Activated CD8-positive, alpha-beta T cell treated with anti-CD3 and anti-CD28 coated beads for 36 hours (primary cell): ENCODE measurements around the gene MYH10. TPM values are rescaled to one million over a fixed set of nuclear protein-coding genes. Genes with fewer than 3 reads are reported as not detected.
"Not testable (repeated sequence)": the region's sequence is repeated elsewhere in the genome, so short reads cannot be mapped to it uniquely, and the experiment has no call there.

Experiments used
- ATAC-seq: fragments of 200-7000 bp; cut with Tn5 transposase; one replicate; pipeline ENCODE4 v1.10.0; 2021; ENCODE audit warnings: mild to moderate bottlenecking, moderate library complexity
- CTCF ChIA-PET: fragments of 350-600 bp; sonication (Branson Sonifier 250); formaldehyde crosslinking; loops from one replicate; lab custom pipeline; 2021; ENCODE audit warnings: antibody characterized with exemption; lab: Charles Lee
- POLR2A ChIA-PET: fragments of 350-600 bp; sonication (Branson Sonifier 250); formaldehyde crosslinking; loops from one replicate; lab custom pipeline; 2021; ENCODE audit warnings: antibody characterized with exemption; lab: Charles Lee
- DNase-seq: peaks from one replicate; pipeline ENCODE4 v3.0.0-alpha.2; 2020
- H3K27ac Mint-ChIP-seq: one replicate; pipeline ENCODE4 v1.8.0; 2021; ENCODE audit warnings: mild to moderate bottlenecking, mixed read lengths
- H3K27me3 Mint-ChIP-seq: one replicate; pipeline ENCODE4 v1.8.0; 2021; ENCODE audit warnings: mixed read lengths
- H3K36me3 Mint-ChIP-seq: one replicate; pipeline ENCODE4 v1.8.0; 2021; ENCODE audit warnings: low read depth, mixed read lengths
- H3K4me1 Mint-ChIP-seq: one replicate; pipeline ENCODE4 v1.8.0; 2021; ENCODE audit warnings: low read depth, mixed read lengths
- H3K4me3 Mint-ChIP-seq: one replicate; pipeline ENCODE4 v1.8.0; 2021; ENCODE audit warnings: mild to moderate bottlenecking, moderate library complexity, mixed read lengths
- H3K9me3 Mint-ChIP-seq: one replicate; pipeline ENCODE4 v1.8.0; 2021; ENCODE audit warnings: mixed read lengths
- intact Hi-C: fragments of 100-400 bp; cut with micrococcal nuclease; formaldehyde crosslinking; loops from one replicate; pipeline ENCODE4 v1.10.0; 2022
- total RNA-seq, 2 experiments: library from RNA; stranded (reverse); gene quantifications; one replicate each; pipeline ENCODE4 v1.2.3, GENCODE V29; 2021
- TF ChIP-seq, protein P1 (sequence below): fragments of 200-600 bp; IDR thresholded peaks from one replicate; pipeline ENCODE4 v1.8.0; 2022; ENCODE audit warnings: antibody characterized with exemption, mild to moderate bottlenecking

The MYH10 gene
- total RNA-seq, 2 experiments from 2014 or later, result 19.9 to 23.7 TPM

DNA sequence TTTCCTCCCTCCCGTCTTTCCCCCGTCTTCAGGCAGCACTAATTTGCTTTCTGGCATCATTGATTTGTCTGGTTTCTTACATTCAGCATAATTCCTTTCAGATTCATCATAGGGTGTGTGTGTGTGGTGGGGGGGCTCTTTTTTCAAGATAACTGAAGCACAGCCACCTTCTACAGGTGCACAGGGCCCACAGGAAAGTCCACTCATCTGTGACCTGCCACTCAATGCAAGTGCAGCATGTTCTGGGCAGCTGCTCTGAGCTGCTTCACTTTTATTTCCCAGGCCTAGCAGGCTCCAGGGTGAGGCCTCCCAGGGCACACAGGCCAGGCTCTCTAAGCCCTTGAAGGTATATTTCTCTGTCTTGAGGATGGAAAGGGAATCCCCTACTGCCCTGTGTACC, 35.2 kb upstream of the MYH10 start:
- no peak for ATAC-seq
- Mint-ChIP-seq H3K27ac (no peak overlapping the region), H3K27me3 (peaks cover 9% of the 10 kb centered on the region), H3K36me3 (no peaks in the 10 kb centered on the region), H3K4me1 (no peaks in the 10 kb centered on the region), H3K9me3 (no peaks in the 10 kb centered on the region), H3K4me3 (no peak overlapping the region)
- no peak for DNase-seq
- TF ChIP-seq, protein P1, sequence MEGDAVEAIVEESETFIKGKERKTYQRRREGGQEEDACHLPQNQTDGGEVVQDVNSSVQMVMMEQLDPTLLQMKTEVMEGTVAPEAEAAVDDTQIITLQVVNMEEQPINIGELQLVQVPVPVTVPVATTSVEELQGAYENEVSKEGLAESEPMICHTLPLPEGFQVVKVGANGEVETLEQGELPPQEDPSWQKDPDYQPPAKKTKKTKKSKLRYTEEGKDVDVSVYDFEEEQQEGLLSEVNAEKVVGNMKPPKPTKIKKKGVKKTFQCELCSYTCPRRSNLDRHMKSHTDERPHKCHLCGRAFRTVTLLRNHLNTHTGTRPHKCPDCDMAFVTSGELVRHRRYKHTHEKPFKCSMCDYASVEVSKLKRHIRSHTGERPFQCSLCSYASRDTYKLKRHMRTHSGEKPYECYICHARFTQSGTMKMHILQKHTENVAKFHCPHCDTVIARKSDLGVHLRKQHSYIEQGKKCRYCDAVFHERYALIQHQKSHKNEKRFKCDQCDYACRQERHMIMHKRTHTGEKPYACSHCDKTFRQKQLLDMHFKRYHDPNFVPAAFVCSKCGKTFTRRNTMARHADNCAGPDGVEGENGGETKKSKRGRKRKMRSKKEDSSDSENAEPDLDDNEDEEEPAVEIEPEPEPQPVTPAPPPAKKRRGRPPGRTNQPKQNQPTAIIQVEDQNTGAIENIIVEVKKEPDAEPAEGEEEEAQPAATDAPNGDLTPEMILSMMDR, result no peak
- ChIA-PET POLR2A (interaction anchor here (0.6 kb wide), 1 partner anchor 10 kb away, joined by 3 read pairs; no protein-coding TSS in a partner anchor), CTCF (interaction anchor here (2.4 kb wide), 1 partner anchor 255 kb away, joined by 5 read pairs; no protein-coding TSS in a partner anchor)
- intact Hi-C loops, result no loop called here

DNA sequence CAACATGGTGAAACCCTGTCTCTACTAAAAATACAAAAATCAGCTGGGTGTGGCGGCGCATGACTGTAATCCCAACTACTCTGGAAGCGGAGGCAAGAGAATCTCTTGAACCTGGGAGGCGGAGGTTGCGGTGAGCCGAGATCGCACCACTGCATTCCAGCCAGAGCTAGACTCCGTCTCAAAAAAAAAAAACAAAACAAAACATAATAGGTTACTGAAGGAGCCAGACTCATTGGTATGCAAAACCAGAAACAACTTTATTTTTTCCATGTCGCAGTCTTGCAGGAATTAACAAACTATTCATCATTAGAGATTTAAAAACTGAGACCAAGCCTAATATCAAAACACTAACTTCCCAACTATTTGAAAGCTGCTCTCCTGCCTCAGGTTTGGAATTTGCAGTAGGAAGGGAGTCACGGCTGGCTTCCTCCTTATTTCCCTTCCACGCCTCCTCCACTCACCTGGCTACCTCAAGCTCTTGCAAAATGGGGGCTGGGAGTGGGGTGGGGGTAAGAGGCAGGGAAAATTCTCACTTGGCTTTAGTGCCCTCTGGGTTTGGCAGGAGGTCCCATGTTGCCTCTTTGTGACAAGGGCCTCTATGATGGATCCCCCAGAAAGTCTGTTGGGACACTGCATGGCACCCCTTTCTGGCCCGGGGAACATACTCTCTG, 34.1 kb upstream of the MYH10 start:
- ChIA-PET CTCF (interaction anchor here (2.4 kb wide), 1 partner anchor 254 kb away, joined by 5 read pairs; no protein-coding TSS in a partner anchor), POLR2A (no interaction called here)
- H3K9me3 Mint-ChIP-seq, result no peaks in the 10 kb centered on the region
- no peak for ATAC-seq
- intact Hi-C loops, result no loop called here
- no peak overlapping the region for H3K27ac Mint-ChIP-seq
- H3K27me3 Mint-ChIP-seq, result peaks cover 9% of the 10 kb centered on the region
- no peak for DNase-seq
- H3K4me3 Mint-ChIP-seq, result no peak overlapping the region
- no peaks in the 10 kb centered on the region for H3K36me3 Mint-ChIP-seq
- TF ChIP-seq, protein P1, result no peak
- H3K4me1 Mint-ChIP-seq, result peaks cover 3% of the 10 kb centered on the region

DNA sequence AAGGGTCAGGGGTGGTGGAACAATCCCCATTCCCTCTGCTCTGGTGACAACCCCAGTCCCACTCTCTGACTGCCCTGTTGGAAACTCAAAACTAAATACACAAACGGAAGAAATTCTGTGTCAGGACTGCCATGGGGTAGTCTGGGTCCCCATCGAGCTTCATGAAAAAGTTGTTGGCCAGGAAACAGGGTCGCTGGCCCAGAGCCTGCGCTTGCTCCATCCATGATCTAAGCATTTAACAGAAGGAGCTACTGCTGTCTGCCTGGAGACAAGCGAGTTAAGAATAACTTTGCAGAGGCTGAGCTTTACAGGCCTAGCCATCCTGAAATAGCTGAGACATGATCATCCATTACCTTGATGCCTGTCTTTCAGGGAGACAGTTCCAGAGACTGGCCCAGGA, 32.4 kb upstream of the MYH10 start:
- no peak for ATAC-seq
- Mint-ChIP-seq H3K9me3 (no peaks in the 10 kb centered on the region), H3K27me3 (peaks cover 9% of the 10 kb centered on the region), H3K4me3 (no peak overlapping the region), H3K27ac (no peak overlapping the region), H3K36me3 (no peaks in the 10 kb centered on the region), H3K4me1 (peaks cover 3% of the 10 kb centered on the region)
- DNase-seq, result no peak
- ChIA-PET POLR2A (no interaction called here), CTCF (no interaction called here)
- intact Hi-C loops, result no loop called here
- TF ChIP-seq, protein P1, result no peak

DNA sequence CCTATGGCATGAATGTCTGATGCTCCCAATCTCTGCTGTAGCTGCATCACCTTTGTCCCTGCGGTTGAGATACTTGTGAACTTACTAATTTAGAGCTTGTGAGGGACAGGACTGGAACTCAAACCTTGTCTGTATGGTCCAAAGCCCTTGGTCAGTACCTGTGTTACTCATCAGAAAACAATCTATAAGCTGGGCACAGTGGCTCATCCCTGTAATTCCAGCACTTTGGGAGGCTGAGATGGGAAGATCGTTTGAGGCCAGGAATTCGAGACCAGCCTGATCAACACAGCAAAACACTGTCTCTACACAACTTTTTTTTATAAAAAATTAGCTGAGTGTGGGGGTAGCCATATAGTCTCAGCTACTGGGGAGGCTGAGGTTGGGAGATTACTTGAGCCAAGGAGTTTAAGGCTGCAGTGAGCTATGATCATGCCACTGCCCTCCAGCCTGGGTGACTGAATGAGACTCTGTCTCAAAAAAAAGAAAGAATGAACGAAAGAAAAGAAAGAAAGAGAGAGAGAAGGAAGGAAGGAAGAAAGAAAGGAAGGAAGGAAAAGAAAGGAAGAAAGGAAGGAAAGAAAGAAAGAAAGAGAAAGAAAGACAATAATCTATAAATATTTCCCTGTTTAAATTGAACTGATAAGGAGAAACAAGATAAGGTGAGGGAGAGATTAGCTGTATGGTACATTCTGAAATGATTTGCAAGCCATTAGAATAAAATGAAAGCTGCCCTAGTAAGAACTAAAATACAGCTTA, 31.7 kb upstream of the MYH10 start:
- POLR2A ChIA-PET, result no interaction called here
- DNase-seq (no peak), ATAC-seq (no peak)
- Mint-ChIP-seq H3K27me3 (peaks cover 9% of the 10 kb centered on the region), H3K36me3 (no peaks in the 10 kb centered on the region), H3K4me3 (no peak overlapping the region), H3K9me3 (no peaks in the 10 kb centered on the region), H3K27ac (no peak overlapping the region), H3K4me1 (peaks cover 3% of the 10 kb centered on the region)
- intact Hi-C loops, result no loop called here
- CTCF ChIA-PET, result interaction anchor here (0.7 kb wide), 1 partner anchor 234 kb away, joined by 3 read pairs; no protein-coding TSS in a partner anchor
- TF ChIP-seq, protein P1, result no peak

DNA sequence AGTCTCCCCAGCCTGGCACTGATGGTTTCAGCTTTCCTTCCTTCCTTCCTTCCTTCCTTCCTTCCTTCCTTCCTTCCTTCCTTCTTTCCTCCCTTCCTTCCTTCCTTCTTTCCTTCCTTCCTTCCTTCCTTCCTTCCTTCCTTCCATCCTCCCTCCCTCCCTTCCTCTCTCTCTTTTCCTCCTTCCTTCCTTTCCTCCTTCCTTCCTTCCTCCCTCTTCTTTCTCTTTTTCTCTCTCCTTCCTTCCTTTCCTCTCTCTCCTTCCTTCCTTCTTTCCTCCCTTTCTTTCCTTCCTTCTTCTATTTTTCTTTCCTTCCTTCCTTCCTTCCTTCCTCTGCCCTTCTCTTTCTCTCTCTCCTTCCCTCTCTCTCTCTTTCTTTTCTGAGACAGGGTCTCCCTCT, 30.2 kb upstream of the MYH10 start:
- DNase-seq, H3K27ac Mint-ChIP-seq, ATAC-seq, POLR2A ChIA-PET, H3K9me3 Mint-ChIP-seq, H3K4me3 Mint-ChIP-seq, H3K36me3 Mint-ChIP-seq, H3K27me3 Mint-ChIP-seq, intact Hi-C loops, H3K4me1 Mint-ChIP-seq: not testable (repeated sequence)
- CTCF ChIA-PET, result interaction anchor here (1.9 kb wide), 1 partner anchor 9 kb away, joined by 4 read pairs; no protein-coding TSS in a partner anchor
